ENCODE results near the gene GJD3.

DNA sequence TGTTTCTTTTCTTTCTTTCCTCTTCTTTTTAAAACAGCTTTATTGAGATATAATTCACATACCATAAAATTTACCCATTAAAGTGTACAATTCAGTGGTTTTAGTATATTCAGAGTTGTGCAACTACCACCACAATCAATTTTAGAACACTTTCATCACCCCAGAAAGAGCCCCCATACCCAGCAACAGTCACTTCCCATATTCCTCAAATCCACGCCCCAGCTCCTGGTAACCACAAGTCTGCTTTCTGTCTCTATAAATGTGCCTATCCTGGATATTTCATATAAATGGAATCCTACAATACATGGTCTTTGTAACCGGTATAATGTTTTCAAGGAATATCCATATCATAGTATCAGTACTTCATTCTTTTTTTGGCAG lies 36.2 kb downstream of the GJD3 start:
- TF ChIP-seq, protein P1, sequence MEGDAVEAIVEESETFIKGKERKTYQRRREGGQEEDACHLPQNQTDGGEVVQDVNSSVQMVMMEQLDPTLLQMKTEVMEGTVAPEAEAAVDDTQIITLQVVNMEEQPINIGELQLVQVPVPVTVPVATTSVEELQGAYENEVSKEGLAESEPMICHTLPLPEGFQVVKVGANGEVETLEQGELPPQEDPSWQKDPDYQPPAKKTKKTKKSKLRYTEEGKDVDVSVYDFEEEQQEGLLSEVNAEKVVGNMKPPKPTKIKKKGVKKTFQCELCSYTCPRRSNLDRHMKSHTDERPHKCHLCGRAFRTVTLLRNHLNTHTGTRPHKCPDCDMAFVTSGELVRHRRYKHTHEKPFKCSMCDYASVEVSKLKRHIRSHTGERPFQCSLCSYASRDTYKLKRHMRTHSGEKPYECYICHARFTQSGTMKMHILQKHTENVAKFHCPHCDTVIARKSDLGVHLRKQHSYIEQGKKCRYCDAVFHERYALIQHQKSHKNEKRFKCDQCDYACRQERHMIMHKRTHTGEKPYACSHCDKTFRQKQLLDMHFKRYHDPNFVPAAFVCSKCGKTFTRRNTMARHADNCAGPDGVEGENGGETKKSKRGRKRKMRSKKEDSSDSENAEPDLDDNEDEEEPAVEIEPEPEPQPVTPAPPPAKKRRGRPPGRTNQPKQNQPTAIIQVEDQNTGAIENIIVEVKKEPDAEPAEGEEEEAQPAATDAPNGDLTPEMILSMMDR (conservative IDR thresholded peaks at IDR 0.05): no peak
- no peak for TF ChIP-seq ZFX (IDR thresholded peaks at IDR 0.05)
